Bone marrow (tissue), 2 donors: Measurements from ENCODE around the gene NUDCD3.

Source experiments
- DNase-seq, 2 donors: peaks; one replicate each; lab custom pipeline; 2025; lab: John Stamatoyannopoulos, UW

NUDCD3 gene

GRCh38 chr7:44400033-44400511 lies 90.4 kb downstream of the NUDCD3 start:
- DNase-seq: no peak

GRCh38 chr7:44398953-44399574 lies 91.4 kb downstream of the NUDCD3 start:
- DNase-seq: no peak

- DNase-seq: no peak
These were observed 91.9 kb downstream of the NUDCD3 start for GRCh38 chr7:44398511-44398911.

GRCh38 chr7:44396931-44397545 lies 93.4 kb downstream of the NUDCD3 start:
- DNase-seq: no peak

GRCh38 chr7:44396496-44396895 lies 94.0 kb downstream of the NUDCD3 start:
- no peak for DNase-seq

- no peak for DNase-seq
These were observed 95.4 kb downstream of the NUDCD3 start for GRCh38 chr7:44395067-44395466.

GRCh38 chr7:44394636-44395035 lies 95.8 kb downstream of the NUDCD3 start:
- no peak for DNase-seq

- no peak for DNase-seq
These were observed 96.4 kb downstream of the NUDCD3 start for GRCh38 chr7:44394112-44394447.

- DNase-seq: no peak
These were observed 97.0 kb downstream of the NUDCD3 start for GRCh38 chr7:44393238-44394111.

GRCh38 chr7:44392618-44393010 lies 97.8 kb downstream of the NUDCD3 start:
- DNase-seq: no peak

GRCh38 chr7:44391746-44392617 lies 98.5 kb downstream of the NUDCD3 start:
- no peak for DNase-seq

- DNase-seq: no peak
These were observed 99.3 kb downstream of the NUDCD3 start for GRCh38 chr7:44391171-44391570.

GRCh38 chr7:44390701-44391100 lies 99.8 kb downstream of the NUDCD3 start:
- no peak for DNase-seq

- DNase-seq: no peak
These were observed 102.1 kb downstream of the NUDCD3 start for GRCh38 chr7:44388089-44388970.

GRCh38 chr7:44387389-44387788 lies 103.1 kb downstream of the NUDCD3 start:
- no peak for DNase-seq

GRCh38 chr7:44386139-44386913 lies 104.1 kb downstream of the NUDCD3 start:
- no peak for DNase-seq

- no peak for DNase-seq
These were observed 104.9 kb downstream of the NUDCD3 start for GRCh38 chr7:44385434-44386138.

GRCh38 chr7:44384586-44385433 lies 105.6 kb downstream of the NUDCD3 start:
- no peak for DNase-seq

GRCh38 chr7:44383566-44383965 lies 106.9 kb downstream of the NUDCD3 start:
- DNase-seq: no peak
